Measurements from ENCODE around the gene OSGIN1.

OSGIN1 gene

DNA sequence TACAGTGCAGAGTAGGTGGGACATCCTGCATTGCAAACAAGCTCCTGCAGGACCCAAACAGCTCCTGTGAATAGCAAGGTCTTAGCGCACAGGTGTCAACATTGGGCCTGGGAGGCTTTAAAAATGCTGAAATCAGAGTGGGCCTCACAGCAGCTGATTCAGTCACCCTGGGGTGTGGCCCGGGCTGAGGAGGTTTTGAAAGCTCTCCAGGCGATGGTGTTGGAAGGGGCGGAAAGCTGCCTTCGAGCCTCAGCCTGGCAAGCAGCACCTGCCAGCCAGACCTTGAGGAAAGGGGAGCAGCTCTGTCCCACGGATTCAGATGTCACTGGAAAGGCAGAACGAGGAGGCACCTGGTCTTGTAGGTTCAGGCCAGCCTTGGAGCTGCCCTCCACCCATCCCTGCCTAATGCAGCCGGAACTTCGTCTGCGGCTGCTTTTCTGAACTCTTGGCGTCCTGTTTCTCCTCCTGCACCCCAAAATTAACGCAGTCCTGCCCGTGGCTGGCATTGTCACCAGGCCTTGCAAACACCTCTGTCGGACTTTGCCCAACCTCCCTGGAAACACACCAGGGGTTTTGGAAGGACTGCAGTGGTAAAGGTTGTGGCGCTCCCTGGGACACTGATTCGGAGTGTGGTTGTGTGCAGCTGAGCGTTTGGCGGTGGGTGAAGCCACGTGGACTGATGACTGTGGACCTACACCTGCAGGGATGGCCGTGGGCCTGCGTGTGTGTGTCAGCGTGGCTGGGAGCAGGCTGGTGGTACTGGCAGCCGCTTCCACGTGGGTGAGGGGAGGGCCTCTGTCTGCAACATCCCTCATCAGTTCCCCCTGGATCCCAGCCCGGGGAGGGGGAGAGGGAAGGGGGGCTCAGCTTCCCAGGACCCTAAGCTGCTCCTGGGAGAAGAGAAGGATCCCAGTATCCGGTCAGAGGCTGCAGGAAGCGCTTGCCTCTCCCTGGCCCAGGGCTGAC, 18.4 kb downstream of the OSGIN1 start:
- Histone ChIP-seq H3K27me3 (ENCODE audit: insufficient read depth, poor library complexity, severe bottlenecking) (peaks cover 16% of the 10 kb centered on the region), H3K27ac (replicated peaks) (no peak overlapping the region), H3K4me3 (replicated peaks; ENCODE audit: insufficient read depth, low read length) (no peak overlapping the region)
- DNase-seq (ENCODE audit: low read depth in 1 of 2, low spot score in 1 of 2), result no peak
- TF ChIP-seq GABPA (IDR thresholded peaks at IDR 0.05; ENCODE audit: low read depth) (no peak), SPI1 (IDR thresholded peaks at IDR 0.05; ENCODE audit: borderline replicate concordance, low read depth) (no peak), POLR2AphosphoS5 (IDR thresholded peaks at IDR 0.05; ENCODE audit: low read depth) (no peak)
- TF ChIP-seq, protein P1, sequence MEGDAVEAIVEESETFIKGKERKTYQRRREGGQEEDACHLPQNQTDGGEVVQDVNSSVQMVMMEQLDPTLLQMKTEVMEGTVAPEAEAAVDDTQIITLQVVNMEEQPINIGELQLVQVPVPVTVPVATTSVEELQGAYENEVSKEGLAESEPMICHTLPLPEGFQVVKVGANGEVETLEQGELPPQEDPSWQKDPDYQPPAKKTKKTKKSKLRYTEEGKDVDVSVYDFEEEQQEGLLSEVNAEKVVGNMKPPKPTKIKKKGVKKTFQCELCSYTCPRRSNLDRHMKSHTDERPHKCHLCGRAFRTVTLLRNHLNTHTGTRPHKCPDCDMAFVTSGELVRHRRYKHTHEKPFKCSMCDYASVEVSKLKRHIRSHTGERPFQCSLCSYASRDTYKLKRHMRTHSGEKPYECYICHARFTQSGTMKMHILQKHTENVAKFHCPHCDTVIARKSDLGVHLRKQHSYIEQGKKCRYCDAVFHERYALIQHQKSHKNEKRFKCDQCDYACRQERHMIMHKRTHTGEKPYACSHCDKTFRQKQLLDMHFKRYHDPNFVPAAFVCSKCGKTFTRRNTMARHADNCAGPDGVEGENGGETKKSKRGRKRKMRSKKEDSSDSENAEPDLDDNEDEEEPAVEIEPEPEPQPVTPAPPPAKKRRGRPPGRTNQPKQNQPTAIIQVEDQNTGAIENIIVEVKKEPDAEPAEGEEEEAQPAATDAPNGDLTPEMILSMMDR (IDR thresholded peaks at IDR 0.05; ENCODE audit: insufficient read depth, low read length), result no peak
- TF ChIP-seq, protein P2, sequence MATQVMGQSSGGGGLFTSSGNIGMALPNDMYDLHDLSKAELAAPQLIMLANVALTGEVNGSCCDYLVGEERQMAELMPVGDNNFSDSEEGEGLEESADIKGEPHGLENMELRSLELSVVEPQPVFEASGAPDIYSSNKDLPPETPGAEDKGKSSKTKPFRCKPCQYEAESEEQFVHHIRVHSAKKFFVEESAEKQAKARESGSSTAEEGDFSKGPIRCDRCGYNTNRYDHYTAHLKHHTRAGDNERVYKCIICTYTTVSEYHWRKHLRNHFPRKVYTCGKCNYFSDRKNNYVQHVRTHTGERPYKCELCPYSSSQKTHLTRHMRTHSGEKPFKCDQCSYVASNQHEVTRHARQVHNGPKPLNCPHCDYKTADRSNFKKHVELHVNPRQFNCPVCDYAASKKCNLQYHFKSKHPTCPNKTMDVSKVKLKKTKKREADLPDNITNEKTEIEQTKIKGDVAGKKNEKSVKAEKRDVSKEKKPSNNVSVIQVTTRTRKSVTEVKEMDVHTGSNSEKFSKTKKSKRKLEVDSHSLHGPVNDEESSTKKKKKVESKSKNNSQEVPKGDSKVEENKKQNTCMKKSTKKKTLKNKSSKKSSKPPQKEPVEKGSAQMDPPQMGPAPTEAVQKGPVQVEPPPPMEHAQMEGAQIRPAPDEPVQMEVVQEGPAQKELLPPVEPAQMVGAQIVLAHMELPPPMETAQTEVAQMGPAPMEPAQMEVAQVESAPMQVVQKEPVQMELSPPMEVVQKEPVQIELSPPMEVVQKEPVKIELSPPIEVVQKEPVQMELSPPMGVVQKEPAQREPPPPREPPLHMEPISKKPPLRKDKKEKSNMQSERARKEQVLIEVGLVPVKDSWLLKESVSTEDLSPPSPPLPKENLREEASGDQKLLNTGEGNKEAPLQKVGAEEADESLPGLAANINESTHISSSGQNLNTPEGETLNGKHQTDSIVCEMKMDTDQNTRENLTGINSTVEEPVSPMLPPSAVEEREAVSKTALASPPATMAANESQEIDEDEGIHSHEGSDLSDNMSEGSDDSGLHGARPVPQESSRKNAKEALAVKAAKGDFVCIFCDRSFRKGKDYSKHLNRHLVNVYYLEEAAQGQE (IDR thresholded peaks at IDR 0.05; ENCODE audit: insufficient replicate concordance, low read depth), result no peak

DNA sequence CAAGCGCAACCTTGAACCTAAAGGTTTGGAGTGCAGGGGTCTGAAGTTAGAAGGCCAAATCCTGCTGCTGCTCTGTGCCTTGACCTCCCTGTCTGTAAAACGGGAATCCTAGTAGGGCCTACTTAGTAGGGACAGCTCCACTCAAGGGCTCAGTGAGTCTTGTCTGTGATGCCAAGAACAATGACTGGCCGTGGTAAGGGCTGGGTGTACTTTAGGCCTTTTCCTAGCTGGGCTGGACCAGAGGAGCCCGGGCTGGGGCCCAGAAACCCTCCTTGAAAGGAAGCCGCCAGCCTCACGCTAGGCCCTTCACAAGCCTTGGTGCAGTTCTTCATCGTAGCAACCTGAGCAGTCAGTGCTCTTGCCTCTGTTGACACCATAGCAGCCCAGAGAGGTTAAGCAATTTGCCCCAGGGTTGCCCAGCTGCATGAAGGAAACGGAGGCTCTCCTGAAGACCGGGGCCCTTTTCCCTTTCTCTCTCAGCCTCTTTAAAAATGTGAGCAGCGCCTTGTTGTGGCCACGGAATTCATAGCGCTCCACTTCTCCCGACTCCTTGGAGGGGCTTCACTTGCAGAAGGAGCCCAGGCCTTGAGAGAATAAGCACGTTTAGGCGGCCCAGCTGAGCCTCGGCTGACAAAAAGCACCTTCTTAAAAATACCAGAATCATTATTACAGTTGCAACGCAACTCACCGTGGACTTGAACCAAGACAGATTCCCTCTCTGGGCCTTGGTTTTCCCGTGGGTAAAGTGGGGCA, 19.4 kb downstream of the OSGIN1 start:
- Histone ChIP-seq H3K4me3 (replicated peaks; ENCODE audit: insufficient read depth, low read length) (no peak overlapping the region), H3K27ac (replicated peaks) (no peak overlapping the region), H3K27me3 (ENCODE audit: insufficient read depth, poor library complexity, severe bottlenecking) (peaks cover 16% of the 10 kb centered on the region)
- TF ChIP-seq, protein P1 (IDR thresholded peaks at IDR 0.05; ENCODE audit: insufficient read depth, low read length), result no peak
- TF ChIP-seq SPI1 (IDR thresholded peaks at IDR 0.05; ENCODE audit: borderline replicate concordance, low read depth) (no peak), POLR2AphosphoS5 (IDR thresholded peaks at IDR 0.05; ENCODE audit: low read depth) (no peak), GABPA (IDR thresholded peaks at IDR 0.05; ENCODE audit: low read depth) (no peak)
- TF ChIP-seq, protein P2 (IDR thresholded peaks at IDR 0.05; ENCODE audit: insufficient replicate concordance, low read depth), result no peak
- no peak for DNase-seq (ENCODE audit: low read depth in 1 of 2, low spot score in 1 of 2)

DNA sequence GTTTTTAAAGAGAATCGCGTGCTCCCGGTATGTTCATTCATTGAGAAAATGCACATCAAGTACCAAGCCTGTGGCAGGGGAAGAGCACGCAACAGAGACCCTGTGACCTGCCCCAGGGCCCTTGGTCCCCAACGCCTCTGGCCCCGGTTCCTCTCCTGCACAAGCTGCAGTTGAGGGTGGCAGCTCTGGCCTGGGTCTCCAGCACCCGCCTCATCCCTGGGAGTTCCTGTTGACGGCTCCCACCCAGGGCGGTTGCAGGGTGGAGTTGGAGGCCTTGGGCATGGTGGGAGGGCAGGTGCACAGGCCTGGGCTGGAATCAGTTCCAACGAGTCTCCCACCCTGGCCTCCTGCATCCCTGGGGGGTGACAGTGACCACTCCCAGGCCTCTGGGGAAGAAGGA, 20.0 kb downstream of the OSGIN1 start:
- Histone ChIP-seq H3K27ac (replicated peaks) (no peak overlapping the region), H3K4me3 (replicated peaks; ENCODE audit: insufficient read depth, low read length) (no peak overlapping the region), H3K27me3 (ENCODE audit: insufficient read depth, poor library complexity, severe bottlenecking) (peaks cover 16% of the 10 kb centered on the region)
- DNase-seq (ENCODE audit: low read depth in 1 of 2, low spot score in 1 of 2), result no peak
- TF ChIP-seq GABPA (IDR thresholded peaks at IDR 0.05; ENCODE audit: low read depth) (no peak), SPI1 (IDR thresholded peaks at IDR 0.05; ENCODE audit: borderline replicate concordance, low read depth) (no peak), POLR2AphosphoS5 (IDR thresholded peaks at IDR 0.05; ENCODE audit: low read depth) (no peak)
- TF ChIP-seq, protein P1 (IDR thresholded peaks at IDR 0.05; ENCODE audit: insufficient read depth, low read length), result no peak
- TF ChIP-seq, protein P2 (IDR thresholded peaks at IDR 0.05; ENCODE audit: insufficient replicate concordance, low read depth), result no peak
